IMR-90 (cell line): ENCODE data around the gene PACSIN3. TPM values are rescaled to one million over a fixed set of nuclear protein-coding genes. Genes with fewer than 3 reads are reported as not detected.

Experiments used
- ATAC-seq: fragments of 200-7000 bp; cut with Tn5 transposase; 2 replicates; pipeline ENCODE4 v1.9.1; 2020; ENCODE audit warnings: low read depth, mild to moderate bottlenecking, moderate library complexity
- BruUV-seq: library from RNA; stranded (reverse); fragments of 400-500 nt; replicated peaks from 2 replicates; lab custom pipeline; 2021; lab: Mats Ljungman, UMichigan
- CTCF ChIA-PET: fragments of 300-600 bp; formaldehyde crosslinking; extraction: SDS; loops from one replicate; lab custom pipeline; 2021; ENCODE audit warnings: antibody characterized with exemption; lab: Yijun Ruan, JAX
- POLR2A ChIA-PET: fragments of 300-600 bp; sonication (Branson Sonifier 250); formaldehyde crosslinking; loops from one replicate; lab custom pipeline; 2022; ENCODE audit warnings: antibody characterized with exemption; ENCODE audit not compliant: unreplicated experiment; lab: Charles Lee
- DNase-seq: peaks from one replicate; pipeline ENCODE4 v3.0.0; 2013
- H2AFZ ChIP-seq: replicated peaks from 2 replicates; pipeline ENCODE3; 2013; ENCODE audit warnings: low read length, mild to moderate bottlenecking; ENCODE audit not compliant: poor library complexity
- H2AK5ac ChIP-seq: 2 replicates; pipeline ENCODE4 v1.6.1; 2013; ENCODE audit warnings: low read depth, low read length, inconsistent platforms
- H2AK9ac ChIP-seq: replicated peaks from 2 replicates; pipeline ENCODE3; 2013; ENCODE audit warnings: mild to moderate bottlenecking, low read depth, low read length, moderate library complexity; ENCODE audit not compliant: poor library complexity
- H2BK120ac ChIP-seq: 2 replicates; pipeline ENCODE4 v1.6.1; 2013; ENCODE audit warnings: low read depth, low read length, inconsistent platforms
- H2BK15ac ChIP-seq: 3 replicates; pipeline ENCODE4 v1.6.1; 2013; ENCODE audit warnings: low read depth, low read length, inconsistent platforms
- H2BK20ac ChIP-seq: 2 replicates; pipeline ENCODE4 v1.6.1; 2013; ENCODE audit warnings: low read depth, mild to moderate bottlenecking, inconsistent platforms, low read length, moderate library complexity
- H2BK5ac ChIP-seq: 2 replicates; pipeline ENCODE4 v1.6.1; 2013; ENCODE audit warnings: mild to moderate bottlenecking, low read depth, low read length, inconsistent platforms; ENCODE audit not compliant: poor library complexity, severe bottlenecking
- H3K14ac ChIP-seq: replicated peaks from 2 replicates; pipeline ENCODE4 v1.6.1; 2013; ENCODE audit warnings: low read depth, low read length, inconsistent platforms
- H3K18ac ChIP-seq: 2 replicates; pipeline ENCODE4 v1.6.1; 2013; ENCODE audit warnings: low read depth, low read length, control low read depth
- H3K23ac ChIP-seq: 2 replicates; pipeline ENCODE4 v1.6.1; 2013; ENCODE audit warnings: low read depth, low read length, inconsistent platforms
- H3K27ac ChIP-seq: 2 replicates; pipeline ENCODE4 v1.5.1; 2013; ENCODE audit warnings: mild to moderate bottlenecking, control low read depth, low read length; ENCODE audit not compliant: insufficient read depth
- H3K27me3 ChIP-seq: 2 replicates; pipeline ENCODE4 v1.6.1; 2013; ENCODE audit warnings: low read length; ENCODE audit not compliant: control insufficient read depth, insufficient read depth
- H3K36me3 ChIP-seq: 2 replicates; pipeline ENCODE4 v1.6.1; 2013; ENCODE audit warnings: low read length, mixed read lengths; ENCODE audit not compliant: control insufficient read depth, insufficient read depth
- H3K4ac ChIP-seq: 2 replicates; pipeline ENCODE4 v1.6.1; 2013; ENCODE audit warnings: low read depth, low read length, inconsistent platforms
- H3K4me1 ChIP-seq: 2 replicates; pipeline ENCODE4 v1.6.1; 2013; ENCODE audit warnings: low read length, mixed read lengths; ENCODE audit not compliant: control insufficient read depth, insufficient read depth
- H3K4me2 ChIP-seq: 2 replicates; pipeline ENCODE4 v1.6.1; 2013; ENCODE audit warnings: low read depth, mild to moderate bottlenecking, control low read depth, low read length, moderate library complexity
- H3K4me3 ChIP-seq: 2 replicates; pipeline ENCODE4 v1.5.1; 2013; ENCODE audit warnings: low read depth, mild to moderate bottlenecking, control low read depth, low read length, moderate library complexity; ENCODE audit not compliant: insufficient read depth
- H3K56ac ChIP-seq: 2 replicates; pipeline ENCODE4 v1.6.1; 2013; ENCODE audit warnings: low read length, inconsistent platforms; ENCODE audit not compliant: insufficient read depth; ENCODE audit errors: extremely low read depth
- H3K79me1 ChIP-seq, 2 experiments: 2 replicates each; pipeline ENCODE4 v1.6.1; 2013; ENCODE audit warnings: low read length in 2 of 2, inconsistent platforms in 1 of 2, low read depth in 1 of 2
- H3K9ac ChIP-seq: 2 replicates; pipeline ENCODE4 v1.6.1; 2013; ENCODE audit warnings: low read depth, low read length, control low read depth
- H3K9me1 ChIP-seq: 2 replicates; pipeline ENCODE4 v1.6.1; 2013; ENCODE audit warnings: low read length, inconsistent platforms; ENCODE audit not compliant: insufficient read depth
- H3K9me3 ChIP-seq: 2 replicates; pipeline ENCODE4 v1.6.1; 2013; ENCODE audit warnings: low read length; ENCODE audit not compliant: control insufficient read depth, insufficient read depth
- H4K20me1 ChIP-seq: 2 replicates; pipeline ENCODE4 v1.6.1; 2013; ENCODE audit warnings: low read length, inconsistent platforms; ENCODE audit not compliant: insufficient read depth
- H4K5ac ChIP-seq: 2 replicates; pipeline ENCODE4 v1.6.1; 2013; ENCODE audit warnings: mild to moderate bottlenecking, low read depth, low read length, control low read depth
- H4K8ac ChIP-seq, 2 experiments: 2 replicates each; pipeline ENCODE4 v1.6.1; 2013; ENCODE audit warnings: low read depth in 2 of 2, low read length in 2 of 2, control low read depth in 1 of 2, inconsistent platforms in 1 of 2
- H4K91ac ChIP-seq: 2 replicates; pipeline ENCODE4 v1.6.1; 2013; ENCODE audit warnings: low read depth, low read length, inconsistent platforms; ENCODE audit not compliant: insufficient read depth
- BHLHE40 ChIP-seq: fragments of 150-350 bp; IDR thresholded peaks from 2 replicates; pipeline ENCODE4 v1.6.1; 2016; ENCODE audit warnings: mild to moderate bottlenecking, low read depth, low read length
- CHD1 ChIP-seq: IDR thresholded peaks from 2 replicates; pipeline ENCODE4 v1.6.1; 2012; ENCODE audit warnings: low read depth, low read length, improper control_type of control experiment
- FOS ChIP-seq: fragments of 150-350 bp; IDR thresholded peaks from 2 replicates; pipeline ENCODE4 v1.6.1; 2016; ENCODE audit warnings: low read depth, low read length
- MAFK ChIP-seq: IDR thresholded peaks from 2 replicates; pipeline ENCODE4 v1.6.1; 2012; ENCODE audit warnings: low read depth, low read length, improper control_type of control experiment
- MAZ ChIP-seq: IDR thresholded peaks from 2 replicates; pipeline ENCODE4 v1.6.1; 2012; ENCODE audit warnings: low read depth, mild to moderate bottlenecking, low read length, improper control_type of control experiment, moderate library complexity, borderline replicate concordance
- POLR2A ChIP-seq: IDR thresholded peaks from 2 replicates; pipeline ENCODE4 v1.6.1; 2012; ENCODE audit warnings: mild to moderate bottlenecking, low read depth, low read length
- SMC3 ChIP-seq: fragments of 150-350 bp; IDR thresholded peaks from 2 replicates; pipeline ENCODE4 v1.6.1; 2016; ENCODE audit warnings: low read depth, mild to moderate bottlenecking, antibody characterized with exemption, low read length, moderate library complexity
- USF2 ChIP-seq: fragments of 150-350 bp; IDR thresholded peaks from 2 replicates; pipeline ENCODE4 v1.6.1; 2017; ENCODE audit warnings: mild to moderate bottlenecking, antibody characterized with exemption, low read length, low read depth
- WGBS, 2 experiments: methylation state at CpG; one replicate each; pipeline versions ENCODE4 v1.1.5 to v1.1.7; 2013; ENCODE audit warnings: missing lambda C conversion rate in 2 of 2; ENCODE audit not compliant: insufficient read length in 1 of 2; ENCODE audit errors: extremely low coverage in 2 of 2; 5-methylcytosine and 5-hydroxymethylcytosine counted together
- dilution Hi-C: fragments of 300-500 bp; cut with HindIII; formaldehyde crosslinking; loops from one replicate; pipeline ENCODE4 v1.14.3; 2018; ENCODE audit warnings: low sequenced_read_pairs; ENCODE audit not compliant: unreplicated experiment
- in situ Hi-C: fragments of 300-500 bp; cut with MboI; formaldehyde crosslinking; loops from 3 replicates; pipeline ENCODE4 v1.14.3; 2019; ENCODE audit warnings: low sequenced_read_pairs, inconsistent platforms, mixed read lengths
- intact Hi-C: fragments of 100-400 bp; cut with micrococcal nuclease; formaldehyde crosslinking; loops from 2 replicates; pipeline ENCODE4 v1.10.0; 2022
- polyA plus RNA-seq, 3 experiments: library from polyadenylated mRNA; depleted of rRNA; stranded (reverse); fragments of >200 nt; gene quantifications; 2 replicates each; pipeline ENCODE4 v1.2.3, GENCODE V29; 2012; ENCODE audit warnings: low replicate concordance in 1 of 3
- total RNA-seq: library from RNA; depleted of rRNA; stranded (reverse); fragments of >200 nt; gene quantifications from 2 replicates; pipeline ENCODE4 v1.2.3, GENCODE V29; 2012

PACSIN3 gene
- total and polyA plus RNA-seq, 2 of the 4 experiments (the other 2 are of a cell fraction): 19.2 to 21.1 TPM

- Histone ChIP-seq H2BK120ac (no peak overlapping the region), H2AK9ac (peak overlapping the region; percentile 94), H3K79me1 (peaks cover 8 to 42% of the 10 kb centered on the region in 2 experiments), H3K18ac (no peak overlapping the region), H2AFZ (peak overlapping the region; percentile 96), H2AK5ac (no peak overlapping the region; the same call in 1 of the 2 replicates), H3K4me3 (no peak overlapping the region), H4K20me1 (peaks cover 11% of the 10 kb centered on the region; the same call in 1 of the 2 replicates), H2BK15ac (no peak overlapping the region), H4K91ac (no peak overlapping the region), H3K4ac (no peak overlapping the region; the same call in 1 of the 2 replicates), H3K4me1 (peaks cover 9% of the 10 kb centered on the region), H4K5ac (no peak overlapping the region), H3K23ac (no peak overlapping the region), H3K4me2 (no peak overlapping the region), H2BK20ac (no peak overlapping the region), H3K27ac (no peak overlapping the region), H3K14ac (no peak overlapping the region), H4K8ac (no peak overlapping the region), H3K56ac (no peak overlapping the region), H3K36me3 (peaks cover 34% of the 10 kb centered on the region), H3K9me3 (no peaks in the 10 kb centered on the region), H3K27me3 (no peaks in the 10 kb centered on the region), H3K9me1 (0 out of 2 replicates have a peak, but pooled peaks cover 3% of the 10 kb centered on the region), H2BK5ac (no peak overlapping the region), H3K9ac (no peak overlapping the region)
- ATAC-seq (no peak), DNase-seq (no peak)
- in situ Hi-C loops (loop anchor here (5.0 kb wide), 1 partner anchor 84 kb away; no protein-coding TSS in a partner anchor), dilution Hi-C loops (no loop called here), intact Hi-C loops (no loop called here)
- POLR2A ChIA-PET: no interaction called here
- WGBS, 2 experiments: no CpG with 5 or more reads among the region's 11 CpGs
- TF ChIP-seq MAZ (no peak), CHD1 (no peak), SMC3 (no peak), USF2 (no peak), POLR2A (no peak), BHLHE40 (no peak), MAFK (no peak), FOS (no peak)
- no TSS peak for BruUV-seq
- CTCF ChIA-PET: interaction anchor here (0.8 to 1.5 kb wide), 5 partner anchors 10 to 177 kb away, joined by 3 to 5 read pairs (median 4); no protein-coding TSS in a partner anchor
Measured at GRCh38 chr11:47178316-47178715, 7.9 kb downstream of the PACSIN3 start.
